GM23248 (cell line): ENCODE data around the gene LBP. TPM values are rescaled to one million over a fixed set of nuclear protein-coding genes. Genes with fewer than 3 reads are reported as not detected.

ENCODE experiments used
- DNase-seq: peaks from one replicate; pipeline ENCODE4 v3.0.0-alpha.2; 2015
- H2AFZ ChIP-seq: fragments of 200-600 bp; sonication (generic); 2 replicates; pipeline ENCODE4 v1.6.1; 2016; ENCODE audit warnings: antibody characterized with exemption
- H3F3A ChIP-seq: fragments of 200-600 bp; sonication (generic); 2 replicates; pipeline ENCODE4 v1.6.1; 2016; ENCODE audit warnings: mild to moderate bottlenecking, antibody characterized with exemption, mixed run types; ENCODE audit not compliant: insufficient read depth
- H3K27ac ChIP-seq: fragments of 200-600 bp; sonication (generic); 2 replicates; pipeline ENCODE4 v1.5.1; 2016; ENCODE audit warnings: mild to moderate bottlenecking
- H3K27me3 ChIP-seq: fragments of 200-600 bp; sonication (generic); replicated peaks from 2 replicates; pipeline ENCODE4 v1.6.1; 2016; ENCODE audit warnings: mild to moderate bottlenecking; ENCODE audit not compliant: insufficient read depth
- H3K36me3 ChIP-seq: fragments of 200-600 bp; sonication (generic); 2 replicates; pipeline ENCODE4 v1.6.1; 2016; ENCODE audit warnings: low read depth, mild to moderate bottlenecking
- H3K4me1 ChIP-seq: fragments of 200-600 bp; sonication (generic); 2 replicates; pipeline ENCODE4 v1.6.1; 2016; ENCODE audit warnings: mild to moderate bottlenecking; ENCODE audit not compliant: insufficient read depth
- H3K4me2 ChIP-seq: fragments of 200-600 bp; sonication (generic); one replicate; pipeline ENCODE4 v1.6.1; 2016; ENCODE audit warnings: mild to moderate bottlenecking; ENCODE audit not compliant: unreplicated experiment
- H3K4me3 ChIP-seq: fragments of 200-600 bp; sonication (generic); 2 replicates; pipeline ENCODE4 v1.5.1; 2016; ENCODE audit warnings: mild to moderate bottlenecking
- H3K79me2 ChIP-seq: fragments of 200-600 bp; sonication (generic); 2 replicates; pipeline ENCODE4 v1.6.1; 2016; ENCODE audit warnings: mild to moderate bottlenecking; ENCODE audit not compliant: insufficient read depth
- H3K9ac ChIP-seq: fragments of 200-600 bp; sonication (generic); 2 replicates; pipeline ENCODE4 v1.6.1; 2016; ENCODE audit warnings: mild to moderate bottlenecking
- H3K9me2 ChIP-seq: fragments of 200-600 bp; sonication (generic); 2 replicates; pipeline ENCODE4 v1.6.1; 2016; ENCODE audit warnings: mixed run types, mild to moderate bottlenecking, moderate library complexity; ENCODE audit not compliant: insufficient read depth
- H3K9me3 ChIP-seq: fragments of 200-600 bp; sonication (generic); one replicate; pipeline ENCODE4 v1.6.1; 2017; ENCODE audit warnings: low read depth
- H4K20me1 ChIP-seq: fragments of 200-600 bp; sonication (generic); 2 replicates; pipeline ENCODE4 v1.6.0; 2016; ENCODE audit not compliant: insufficient read depth
- EZH2 ChIP-seq: fragments of 200-600 bp; sonication (generic); IDR thresholded peaks from 2 replicates; pipeline ENCODE4 v1.6.1; 2018; ENCODE audit warnings: antibody characterized with exemption, mild to moderate bottlenecking; ENCODE audit not compliant: insufficient read depth, poor library complexity, severe bottlenecking
- EZH2phosphoT487 ChIP-seq: fragments of 200-600 bp; sonication (generic); IDR thresholded peaks from 2 replicates; pipeline ENCODE4 v1.6.1; 2018; ENCODE audit warnings: antibody characterized with exemption, moderate library complexity, mild to moderate bottlenecking, low read depth; ENCODE audit not compliant: insufficient read depth
- WGBS, 2 experiments: methylation state at CpG; one replicate each; pipeline ENCODE4 v1.1.6; 2015 to 2017; ENCODE audit warnings: low lambda C conversion rate in 2 of 2, low coverage in 1 of 2; ENCODE audit errors: missing lambda C conversion rate in 2 of 2; 5-methylcytosine and 5-hydroxymethylcytosine counted together
- in situ Hi-C: fragments of 300-500 bp; cut with MboI; formaldehyde crosslinking; loops from 2 replicates; pipeline ENCODE4 v1.15.0; 2020
- polyA plus RNA-seq: library from polyadenylated mRNA; unstranded; fragments of >200 nt; fragmentation: Nextera tagmentation; extraction: Ambion mirVana; gene quantifications from 2 replicates; pipeline ENCODE4 v1.2.1, GENCODE V29; 2016
- total RNA-seq: library from RNA; depleted of rRNA; stranded (reverse); fragments of >200 nt; shearing (Covaris generic); gene quantifications from 2 replicates; pipeline ENCODE4 v1.2.3, GENCODE V29; 2014

Gene LBP
- total and polyA plus RNA-seq, 2 experiments from 2014 or later = not detected

GRCh38 chr20:38321959-38322598 is 24.2 kb upstream of the LBP start:
- no peaks in the 10 kb centered on the region for H3F3A ChIP-seq
- H3K79me2 ChIP-seq = no peaks in the 10 kb centered on the region
- H2AFZ ChIP-seq = no peak overlapping the region
- no peaks in the 10 kb centered on the region for H3K27me3 ChIP-seq
- H3K9ac ChIP-seq = no peak overlapping the region
- TF ChIP-seq EZH2 (no peak), EZH2phosphoT487 (no peak)
- H3K9me2 ChIP-seq = no peaks in the 10 kb centered on the region
- H3K4me3 ChIP-seq = no peak overlapping the region
- DNase-seq = peak; percentile 85
- H3K4me2 ChIP-seq = no peak overlapping the region
- no peaks in the 10 kb centered on the region for H3K9me3 ChIP-seq
- in situ Hi-C loops = loop anchor here (10.0 kb wide), 1 partner anchor 267 kb away; no protein-coding TSS in a partner anchor
- no peaks in the 10 kb centered on the region for H3K4me1 ChIP-seq
- no peak overlapping the region for H3K27ac ChIP-seq
- H4K20me1 ChIP-seq = no peaks in the 10 kb centered on the region
- WGBS, 2 experiments = 1 to 2% methylated on average over 5 of the region's 5 CpGs
- no peaks in the 10 kb centered on the region for H3K36me3 ChIP-seq

DNA sequence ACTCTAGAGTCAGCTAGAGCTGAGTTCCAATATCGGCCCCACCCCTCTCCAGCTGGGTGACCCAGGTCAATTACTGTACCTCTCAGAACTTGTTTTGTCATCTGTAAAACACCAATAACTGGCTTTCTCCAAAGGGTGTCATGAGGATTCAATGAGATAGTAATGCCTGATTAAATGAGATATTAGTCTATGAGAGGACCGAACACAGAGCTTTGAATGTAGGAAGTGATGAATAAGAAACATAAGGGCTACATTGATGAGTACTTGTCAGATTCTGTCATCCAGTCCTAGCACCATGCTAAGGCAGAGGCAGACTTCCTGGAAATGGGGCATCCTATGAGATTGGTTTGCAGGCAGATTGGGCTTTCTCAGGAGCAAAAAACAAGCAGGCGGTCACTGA is 22.1 kb upstream of the LBP start:
- H3K27ac ChIP-seq = no peak overlapping the region
- H4K20me1 ChIP-seq = no peaks in the 10 kb centered on the region
- H3K27me3 ChIP-seq = peaks cover under 1% of the 10 kb centered on the region; the same call in 1 of the 2 replicates
- no peak for DNase-seq
- TF ChIP-seq EZH2phosphoT487 (no peak), EZH2 (no peak)
- no peak overlapping the region for H3K4me3 ChIP-seq
- H3K79me2 ChIP-seq = no peaks in the 10 kb centered on the region
- no peaks in the 10 kb centered on the region for H3K36me3 ChIP-seq
- no peak overlapping the region for H2AFZ ChIP-seq
- H3K4me2 ChIP-seq = no peak overlapping the region
- no peaks in the 10 kb centered on the region for H3K9me2 ChIP-seq
- no peaks in the 10 kb centered on the region for H3K4me1 ChIP-seq
- H3K9me3 ChIP-seq = no peaks in the 10 kb centered on the region
- 87 to 93% methylated on average over 3 of the region's 3 CpGs for WGBS, 2 experiments
- H3K9ac ChIP-seq = no peak overlapping the region
- H3F3A ChIP-seq = no peaks in the 10 kb centered on the region
- in situ Hi-C loops = loop anchor here (10.0 kb wide), 1 partner anchor 269 kb away; no protein-coding TSS in a partner anchor

DNA sequence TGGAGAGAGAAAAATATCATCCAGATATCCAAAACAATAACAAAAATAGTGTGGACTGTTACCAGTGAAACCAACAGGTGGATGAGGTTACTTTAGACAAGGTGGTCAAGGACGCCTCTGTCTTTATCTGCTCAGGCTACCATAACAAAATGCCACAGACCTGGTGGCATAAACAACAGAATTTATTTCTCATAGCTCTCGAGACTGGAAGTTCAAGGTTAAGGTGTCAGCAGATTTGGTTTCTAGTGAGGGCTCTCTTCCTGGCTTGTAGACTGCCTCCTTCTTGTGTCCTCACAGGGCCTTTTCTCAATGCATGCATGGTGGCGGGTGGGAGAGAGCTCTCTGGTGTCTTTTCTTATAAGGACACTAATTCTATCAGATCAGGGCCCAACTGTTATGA is 21.1 kb upstream of the LBP start:
- no peak for TF ChIP-seq EZH2phosphoT487
- no peak for TF ChIP-seq EZH2
- H3K4me2 ChIP-seq = no peak overlapping the region
- in situ Hi-C loops = loop anchor here (10.0 kb wide), 1 partner anchor 270 kb away; no protein-coding TSS in a partner anchor

GRCh38 chr20:38325905-38326304 is 20.4 kb upstream of the LBP start:
- no peaks in the 10 kb centered on the region for H3F3A ChIP-seq
- no peak for DNase-seq
- H3K9ac ChIP-seq = no peak overlapping the region
- H2AFZ ChIP-seq = no peak overlapping the region
- TF ChIP-seq EZH2 (no peak), EZH2phosphoT487 (no peak)
- no peak overlapping the region for H3K4me3 ChIP-seq
- H3K27ac ChIP-seq = no peak overlapping the region
- 69 to 82% methylated on average over 3 of the region's 3 CpGs for WGBS, 2 experiments
- no peaks in the 10 kb centered on the region for H3K9me3 ChIP-seq
- H3K4me2 ChIP-seq = no peak overlapping the region
- no peaks in the 10 kb centered on the region for H3K4me1 ChIP-seq
- H4K20me1 ChIP-seq = no peaks in the 10 kb centered on the region
- no peaks in the 10 kb centered on the region for H3K36me3 ChIP-seq
- in situ Hi-C loops = loop anchor here (10.0 kb wide), 1 partner anchor 271 kb away; no protein-coding TSS in a partner anchor
- H3K27me3 ChIP-seq = peaks cover 14% of the 10 kb centered on the region; the same call in 1 of the 2 replicates
- no peaks in the 10 kb centered on the region for H3K9me2 ChIP-seq
- H3K79me2 ChIP-seq = no peaks in the 10 kb centered on the region

More for the DNA sequence above, 21.1 kb upstream of the LBP start:
- 63 to 66% methylated on average over 3 of the region's 3 CpGs for WGBS, 2 experiments
- Histone ChIP-seq H3K27me3 (peaks cover 8% of the 10 kb centered on the region; the same call in 1 of the 2 replicates), H3K9me2 (no peaks in the 10 kb centered on the region), H3K36me3 (no peaks in the 10 kb centered on the region), H2AFZ (no peak overlapping the region), H3K27ac (no peak overlapping the region), H3K79me2 (no peaks in the 10 kb centered on the region), H3K9me3 (no peaks in the 10 kb centered on the region), H3K4me1 (no peaks in the 10 kb centered on the region), H3K9ac (no peak overlapping the region), H4K20me1 (no peaks in the 10 kb centered on the region), H3K4me3 (no peak overlapping the region), H3F3A (no peaks in the 10 kb centered on the region)
- no peak for DNase-seq
